H1 (cell line): ENCODE measurements around the gene LDLRAD1. TPM values are rescaled to one million over a fixed set of nuclear protein-coding genes. Genes with fewer than 3 reads are reported as not detected.

ENCODE experiments used
- CTCF ChIA-PET: fragments of 300-600 bp; sonication (Branson Sonifier 250); formaldehyde crosslinking; loops from one replicate; lab custom pipeline; 2021; ENCODE audit not compliant: partially characterized antibody; lab: Charles Lee
- POLR2A ChIA-PET: fragments of 300-600 bp; sonication (Branson Sonifier 250); formaldehyde crosslinking; loops from one replicate; lab custom pipeline; 2021; ENCODE audit warnings: inconsistent platforms; ENCODE audit not compliant: partially characterized antibody; lab: Charles Lee
- DNase-seq, 2 experiments: peaks; one replicate each; pipeline versions ENCODE4 v3.0.0 to v3.0.0-alpha.2; 2010 to 2022; ENCODE audit warnings: low spot score in 2 of 2, low read depth in 1 of 2, mixed read lengths in 1 of 2
- FAIRE-seq: peaks from 2 replicates; lab custom pipeline; 2011; peaks lifted over from hg19 to GRCh38; lab: Jason Lieb, UNC
- H2AFZ ChIP-seq: 2 replicates; pipeline ENCODE4 v1.8.1; 2012; ENCODE audit warnings: low read length, inconsistent platforms
- H2AK5ac ChIP-seq: 2 replicates; pipeline ENCODE4 v1.6.1; 2013; ENCODE audit warnings: low read depth, low read length
- H2BK120ac ChIP-seq: replicated peaks from 2 replicates; pipeline ENCODE3; 2013; ENCODE audit warnings: low read depth, low read length, inconsistent platforms
- H2BK12ac ChIP-seq: 2 replicates; pipeline ENCODE4 v1.6.1; 2013; ENCODE audit warnings: low read depth, low read length
- H2BK15ac ChIP-seq: 2 replicates; pipeline ENCODE4 v1.6.1; 2013; ENCODE audit warnings: low read length
- H2BK20ac ChIP-seq: 2 replicates; pipeline ENCODE4 v1.6.1; 2013; ENCODE audit warnings: low read length
- H2BK5ac ChIP-seq: 2 replicates; pipeline ENCODE4 v1.6.1; 2013; ENCODE audit warnings: low read depth, low read length
- H3K14ac ChIP-seq: 2 replicates; pipeline ENCODE4 v1.6.1; 2013; ENCODE audit warnings: inconsistent platforms; ENCODE audit not compliant: insufficient read length
- H3K18ac ChIP-seq: 2 replicates; pipeline ENCODE4 v1.6.1; 2013; ENCODE audit warnings: low read length; ENCODE audit errors: extremely low read depth
- H3K23ac ChIP-seq: 2 replicates; pipeline ENCODE4 v1.6.1; 2013; ENCODE audit warnings: inconsistent platforms; ENCODE audit not compliant: insufficient read length
- H3K23me2 ChIP-seq: 2 replicates; pipeline ENCODE4 v1.6.1; 2013; ENCODE audit warnings: low read depth, low read length
- H3K27ac ChIP-seq: 2 replicates; pipeline ENCODE4 v1.6.1; 2011; ENCODE audit warnings: low read depth, low read length, inconsistent platforms
- H3K27me3 ChIP-seq, 4 experiments: replicated peaks in 1 of 4; 1 replicate in 1 of 4; 2 replicates in 3 of 4; pipeline versions ENCODE4 v1.6.1 to v1.8.1; 2011 to 2013; ENCODE audit warnings: low read length in 3 of 4, mild to moderate bottlenecking in 3 of 4, inconsistent platforms in 2 of 4, mixed read lengths in 2 of 4, moderate library complexity in 1 of 4; ENCODE audit not compliant: control insufficient read depth in 3 of 4, insufficient read depth in 3 of 4; ENCODE audit errors: extremely low read depth in 1 of 4
- H3K36me3 ChIP-seq, 4 experiments: 2 replicates each; pipeline versions ENCODE4 v1.6.1 to v1.8.1; 2011 to 2013; ENCODE audit warnings: mild to moderate bottlenecking in 4 of 4, low read length in 3 of 4, moderate library complexity in 2 of 4, control low read depth in 1 of 4, inconsistent platforms in 1 of 4; ENCODE audit not compliant: insufficient read depth in 4 of 4, control insufficient read depth in 2 of 4
- H3K4ac ChIP-seq: replicated peaks from 2 replicates; pipeline ENCODE3; 2013; ENCODE audit warnings: low read length, low read depth, mixed read lengths, inconsistent platforms; ENCODE audit not compliant: insufficient read length
- H3K4me1 ChIP-seq, 4 experiments: replicated peaks in 1 of 4; 1 replicate in 1 of 4; 2 replicates in 3 of 4; pipeline versions ENCODE4 v1.6.1 to v1.8.1; 2011 to 2013; ENCODE audit warnings: low read length in 3 of 4, inconsistent platforms in 2 of 4, mixed read lengths in 1 of 4; ENCODE audit not compliant: insufficient read depth in 4 of 4, control insufficient read depth in 3 of 4
- H3K4me2 ChIP-seq, 2 experiments: 2 replicates each; pipeline versions ENCODE4 v1.6.1 to v1.8.1; 2011 to 2013; ENCODE audit warnings: low read depth in 2 of 2, low read length in 2 of 2, control low read depth in 1 of 2, inconsistent platforms in 1 of 2, mild to moderate bottlenecking in 1 of 2; ENCODE audit not compliant: insufficient read depth in 1 of 2
- H3K4me3 ChIP-seq, 4 experiments: fragments of 200-600, 300-600 bp in 1 of 4; sonication (generic), shearing (Covaris generic), sonication (Bioruptor Twin) in 1 of 4; 2 replicates each; pipeline versions ENCODE4 v1.5.1 to v1.8.1; 2011 to 2016; ENCODE audit warnings: low read length in 4 of 4, low read depth in 3 of 4, control low read depth in 2 of 4, inconsistent platforms in 2 of 4, mild to moderate bottlenecking in 2 of 4, mixed read lengths in 1 of 4, moderate library complexity in 1 of 4; ENCODE audit not compliant: insufficient read depth in 2 of 4; ENCODE audit errors: extremely low read depth in 1 of 4
- H3K56ac ChIP-seq: replicated peaks from 2 replicates; pipeline ENCODE3; 2013; ENCODE audit warnings: low read depth, mild to moderate bottlenecking, mixed read lengths, low read length, inconsistent platforms; ENCODE audit not compliant: insufficient read length
- H3K79me1 ChIP-seq: 2 replicates; pipeline ENCODE4 v1.6.1; 2013; ENCODE audit warnings: low read depth, low read length, control low read depth
- H3K79me2 ChIP-seq, 2 experiments: 2 replicates each; pipeline versions ENCODE4 v1.6.1 to v1.8.1; 2012 to 2013; ENCODE audit warnings: low read length in 2 of 2, mild to moderate bottlenecking in 2 of 2, inconsistent platforms in 1 of 2; ENCODE audit not compliant: insufficient read depth in 2 of 2, control insufficient read depth in 1 of 2
- H3K9ac ChIP-seq, 4 experiments: replicated peaks in 1 of 4; 1 replicate in 1 of 4; 2 replicates in 3 of 4; pipeline versions ENCODE4 v1.6.1 to v1.8.1; 2011 to 2013; ENCODE audit warnings: low read depth in 3 of 4, low read length in 3 of 4, control low read depth in 2 of 4, mild to moderate bottlenecking in 2 of 4, moderate library complexity in 2 of 4, inconsistent platforms in 1 of 4; ENCODE audit errors: extremely low read depth in 1 of 4
- H3K9me3 ChIP-seq, 2 experiments: 2 replicates each; pipeline versions ENCODE4 v1.6.1 to v1.8.1; 2012 to 2013; ENCODE audit warnings: mild to moderate bottlenecking in 2 of 2, moderate library complexity in 2 of 2, control low read depth in 1 of 2, inconsistent platforms in 1 of 2, low read depth in 1 of 2, low read length in 1 of 2, mixed read lengths in 1 of 2; ENCODE audit not compliant: insufficient read depth in 2 of 2
- H4K20me1 ChIP-seq, 2 experiments: replicated peaks in 1 of 2; 2 replicates each; pipeline versions ENCODE3 to v1.8.1; 2011 to 2013; ENCODE audit warnings: inconsistent platforms in 2 of 2, low read length in 2 of 2, mild to moderate bottlenecking in 1 of 2; ENCODE audit not compliant: insufficient read depth in 2 of 2, control insufficient read depth in 1 of 2
- H4K5ac ChIP-seq: 2 replicates; pipeline ENCODE4 v1.6.1; 2013; ENCODE audit warnings: low read length, low read depth, mixed read lengths, inconsistent platforms; ENCODE audit not compliant: insufficient read length
- H4K8ac ChIP-seq: 2 replicates; pipeline ENCODE4 v1.8.0; 2013; ENCODE audit warnings: mild to moderate bottlenecking, moderate library complexity, low read length, inconsistent platforms; ENCODE audit not compliant: insufficient read depth; ENCODE audit errors: extremely low read depth
- H4K91ac ChIP-seq: replicated peaks from 2 replicates; pipeline ENCODE3; 2013; ENCODE audit warnings: low read length, mixed read lengths, inconsistent platforms; ENCODE audit not compliant: insufficient read length
- CTCF ChIP-seq, 3 experiments: IDR thresholded peaks; 1 replicate in 2 of 3; 2 replicates in 1 of 3; pipeline versions ENCODE4 v1.5.1 to v1.6.1; 2011; ENCODE audit warnings: low read length in 3 of 3, mild to moderate bottlenecking in 3 of 3, inconsistent platforms in 2 of 3, low read depth in 1 of 3, moderate library complexity in 1 of 3; ENCODE audit not compliant: insufficient read depth in 1 of 3; ENCODE audit errors: control extremely low read depth in 1 of 3
- JUND ChIP-seq: IDR thresholded peaks from 2 replicates; pipeline ENCODE4 v1.6.1; 2011; ENCODE audit warnings: mild to moderate bottlenecking, improper control_type of control experiment, low read length
- RFX5 ChIP-seq: IDR thresholded peaks from 2 replicates; pipeline ENCODE4 v1.6.1; 2011; ENCODE audit warnings: low read depth, low read length, improper control_type of control experiment, borderline replicate concordance
- TAF1 ChIP-seq: IDR thresholded peaks from 2 replicates; pipeline ENCODE4 v1.6.1; 2011; ENCODE audit warnings: mild to moderate bottlenecking, low read depth, low read length
- TBP ChIP-seq: IDR thresholded peaks from 2 replicates; pipeline ENCODE4 v1.6.1; 2011; ENCODE audit warnings: low read depth, low read length, improper control_type of control experiment
- ZNF274 ChIP-seq: IDR thresholded peaks from 2 replicates; pipeline ENCODE4 v1.7.0; 2012; ENCODE audit warnings: low read length, borderline replicate concordance; ENCODE audit errors: extremely low read depth
- WGBS, 2 experiments: shearing (Covaris generic) in 1 of 2; methylation state at CpG; one replicate each; pipeline versions ENCODE4 v1.1.6 to v1.1.7; 2013 to 2015; ENCODE audit warnings: low lambda C conversion rate in 2 of 2, mixed read lengths in 2 of 2, inconsistent platforms in 1 of 2, low coverage in 1 of 2, missing lambda C conversion rate in 1 of 2; ENCODE audit not compliant: insufficient replicate concordance in 2 of 2, insufficient coverage in 1 of 2, insufficient read length in 1 of 2; ENCODE audit errors: extremely low coverage in 1 of 2, missing lambda C conversion rate in 1 of 2; 5-methylcytosine and 5-hydroxymethylcytosine counted together
- polyA plus RNA-seq, 7 experiments: library from polyadenylated mRNA; depleted of rRNA in 3 of 7; stranded (reverse) in 5 of 7; unstranded in 2 of 7; fragments of >200 nt in 5 of 7; fragments of 200-250 nt in 2 of 7; gene quantifications; 1 replicate in 5 of 7; 2 replicates in 1 of 7; 4 replicates in 1 of 7; pipeline versions ENCODE4 v1.2.1 to v1.2.3, GENCODE V29; 2011 to 2013; ENCODE audit warnings: missing spikeins in 2 of 7, mixed read lengths in 2 of 7
- total RNA-seq: library from RNA; stranded (reverse); fragmentation: NEBNext Ultra II Directional; extraction: Animal tissue kit (Norgen Biotek cat#: 25700); gene quantifications from 2 replicates; pipeline ENCODE4 v1.2.1, GENCODE V29; 2021

The LDLRAD1 gene
- total and polyA plus RNA-seq, 2 of the 8 experiments (the other 6 are each of a cell fraction or from before 2014, with no cell fraction given): not detected

DNA sequence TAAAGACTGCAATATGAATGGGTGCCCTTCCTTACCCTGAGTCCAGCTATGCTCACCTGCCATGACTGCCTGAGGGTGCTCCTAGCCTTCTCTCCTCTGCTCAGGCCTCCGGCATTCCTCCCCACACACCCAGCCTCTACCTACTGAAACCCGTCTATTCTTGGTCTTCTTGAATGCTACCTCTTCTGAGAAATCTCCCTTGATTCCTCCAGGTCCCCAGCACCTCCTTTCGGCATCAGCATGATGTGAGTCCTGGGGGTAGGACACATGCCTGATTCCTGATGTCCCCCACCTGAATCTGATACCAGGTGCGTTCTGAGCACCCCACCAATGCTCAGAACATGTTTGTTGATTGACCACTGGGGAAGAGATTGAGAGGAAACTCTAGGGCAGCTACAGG lies 8.6 kb downstream of the LDLRAD1 start:
- H3K23ac ChIP-seq: no peak overlapping the region
- no peak overlapping the region for H2BK12ac ChIP-seq
- POLR2A ChIA-PET: no interaction called here
- H3K36me3 ChIP-seq: no peaks in the 10 kb centered on the region
- no peak overlapping the region for H2BK5ac ChIP-seq
- no peak overlapping the region for H3K4me3 ChIP-seq
- no peak overlapping the region for H3K14ac ChIP-seq
- H4K91ac ChIP-seq: no peak overlapping the region
- peaks cover 0 to 3% (median 0%) of the 10 kb centered on the region in 4 experiments; a peak in 1 of 7 replicates for H3K4me1 ChIP-seq
- no peaks in the 10 kb centered on the region for H3K27me3 ChIP-seq
- H3K23me2 ChIP-seq: no peaks in the 10 kb centered on the region; the same call in 1 of the 2 replicates
- H3K79me1 ChIP-seq: no peaks in the 10 kb centered on the region
- H3K79me2 ChIP-seq: no peaks in the 10 kb centered on the region
- H2AFZ ChIP-seq: no peak overlapping the region
- no peak overlapping the region for H3K4ac ChIP-seq
- H2BK15ac ChIP-seq: no peak overlapping the region
- H2BK20ac ChIP-seq: no peak overlapping the region
- no peak overlapping the region for H3K56ac ChIP-seq
- no peak overlapping the region for H4K5ac ChIP-seq
- no peak overlapping the region for H3K4me2 ChIP-seq
- CTCF ChIA-PET: interaction anchor here (1.0 to 2.4 kb wide), 5 partner anchors 8 to 149 kb away, joined by 3 to 8 read pairs (median 6); partner anchors contain the start of gene LDLRAD1
- H3K9ac ChIP-seq: no peak overlapping the region
- no peak overlapping the region for H3K27ac ChIP-seq
- WGBS, 2 experiments: 90% methylated on average over 4 of the region's 4 CpGs; no CpG with 5 or more reads in 1 of the 2 experiments
- no peak overlapping the region for H2AK5ac ChIP-seq
- no peak overlapping the region for H2BK120ac ChIP-seq
- H3K18ac ChIP-seq: no peak overlapping the region
- DNase-seq: no peak
- no peak overlapping the region for H4K8ac ChIP-seq
- H3K9me3 ChIP-seq: peaks cover 3 to 12% of the 10 kb centered on the region in 2 experiments; a peak in 3 of 4 replicates
- no peak for FAIRE-seq
- no peaks in the 10 kb centered on the region for H4K20me1 ChIP-seq
- TF ChIP-seq TBP (no peak), JUND (no peak), ZNF274 (no peak), CTCF (IDR thresholded peaks at IDR 0.05; ENCODE audit: control extremely low read depth in 1 of 3, insufficient read depth in 1 of 3, low read depth in 1 of 3, low read length in 3 of 3) (no peak), RFX5 (no peak), TAF1 (no peak)
